Raji (cell line): Measurements from ENCODE around the gene HOXB4.

Experiments used
- POLR2A ChIP-seq: IDR thresholded peaks from 2 replicates; pipeline ENCODE4 v1.6.1; 2011; ENCODE audit warnings: low read depth, low read length, control low read depth; ENCODE audit not compliant: insufficient read depth

HOXB4 gene

DNA sequence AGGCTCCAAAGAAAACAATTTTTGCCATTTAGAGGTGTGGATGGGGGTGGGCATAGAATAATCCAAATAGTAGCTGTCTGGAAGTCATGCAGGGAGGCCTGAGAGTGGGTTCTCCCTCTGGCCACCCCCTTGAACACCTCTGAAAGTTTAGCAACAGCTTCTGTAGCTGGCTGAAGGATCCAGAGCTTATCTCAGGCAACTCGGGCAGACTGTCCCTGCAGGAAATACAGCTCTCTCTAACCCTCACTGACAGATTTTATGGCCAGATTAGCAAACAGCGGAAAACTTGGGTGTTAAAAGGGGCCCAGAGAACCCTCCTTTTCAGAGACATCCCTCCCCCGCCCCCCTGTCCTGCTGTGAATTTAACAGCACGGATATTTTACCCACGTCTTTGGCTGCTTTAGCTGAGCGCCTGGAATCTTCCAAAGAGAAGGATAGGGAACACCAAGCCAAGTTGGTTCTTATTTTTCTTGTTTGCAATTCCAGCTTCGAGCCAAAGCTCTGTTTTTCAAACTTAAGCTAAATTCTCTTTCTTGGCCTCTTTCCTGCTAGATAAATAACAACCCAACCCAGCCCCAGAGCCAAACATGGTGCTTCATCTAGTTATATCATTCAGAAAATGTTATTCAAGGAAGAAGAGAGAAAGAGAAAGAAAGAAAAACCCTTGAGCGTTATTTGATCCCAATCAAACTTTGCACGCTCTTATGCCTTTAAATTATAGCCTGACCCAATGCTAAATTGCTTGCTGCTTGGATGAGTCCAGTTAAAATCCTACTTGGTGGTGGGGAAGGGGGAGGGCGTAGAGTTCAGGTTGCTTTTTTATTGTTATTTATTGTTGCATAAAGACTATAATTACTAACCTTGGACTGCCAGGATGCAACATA is 31.0 kb downstream of the HOXB4 start:
- no peak for TF ChIP-seq POLR2A

DNA sequence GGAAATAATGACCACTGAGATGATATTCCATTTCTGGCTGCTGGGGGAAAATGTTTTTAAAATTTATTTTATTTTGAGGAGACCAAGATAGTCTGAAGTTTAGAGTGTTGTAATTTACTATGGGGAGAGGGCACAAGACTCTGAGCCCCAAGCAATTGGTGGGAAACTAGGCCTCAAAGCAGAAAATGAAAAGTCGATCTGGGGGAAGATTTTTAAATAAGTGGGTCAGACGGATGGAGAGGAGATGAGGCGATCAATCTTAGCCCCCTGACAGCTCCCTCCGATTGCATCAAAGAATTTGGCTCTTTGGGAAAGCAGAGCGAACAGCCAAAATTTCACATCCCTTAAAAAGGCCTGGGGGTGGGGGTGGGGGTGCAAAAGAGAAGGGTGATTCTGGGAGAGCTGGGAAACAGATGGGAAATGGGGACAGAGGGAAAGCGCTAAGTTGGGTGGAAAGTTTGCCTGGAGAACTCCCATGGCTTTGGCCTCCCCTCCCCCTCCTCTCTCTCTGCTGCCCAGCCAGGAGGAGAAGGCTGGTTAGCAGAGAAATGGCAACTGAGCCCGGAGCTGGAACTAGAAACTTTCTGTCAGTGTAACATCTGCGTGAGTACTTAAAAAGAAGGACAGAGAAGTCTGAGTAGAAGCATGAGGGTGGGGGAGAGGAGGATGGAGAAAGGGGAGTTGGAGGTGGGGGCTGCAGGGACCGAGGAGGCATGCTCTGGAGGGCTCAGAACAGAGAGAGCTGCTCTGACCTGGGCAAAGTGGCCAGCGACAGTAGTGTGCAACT is 31.8 kb downstream of the HOXB4 start:
- no peak for TF ChIP-seq POLR2A

DNA sequence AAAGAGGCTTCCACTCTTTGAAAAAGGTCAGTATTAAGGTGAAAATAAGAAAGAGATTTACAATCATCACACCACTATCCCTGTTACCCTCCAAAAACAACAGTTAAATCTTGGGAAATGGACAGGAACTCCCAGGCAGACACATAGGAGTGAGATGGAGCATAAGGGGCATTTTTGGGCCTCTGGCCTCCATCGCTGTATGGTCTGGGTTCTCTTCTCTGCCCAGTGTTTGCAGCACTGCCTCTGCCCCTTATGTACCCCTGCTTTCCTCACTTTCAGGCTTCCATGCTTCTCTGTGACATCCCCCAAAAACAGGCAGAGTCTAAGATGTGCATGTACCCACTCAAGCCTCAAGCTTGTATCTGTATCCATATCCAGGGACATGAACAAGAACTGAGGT is 32.6 kb downstream of the HOXB4 start:
- TF ChIP-seq POLR2A, result no peak

DNA sequence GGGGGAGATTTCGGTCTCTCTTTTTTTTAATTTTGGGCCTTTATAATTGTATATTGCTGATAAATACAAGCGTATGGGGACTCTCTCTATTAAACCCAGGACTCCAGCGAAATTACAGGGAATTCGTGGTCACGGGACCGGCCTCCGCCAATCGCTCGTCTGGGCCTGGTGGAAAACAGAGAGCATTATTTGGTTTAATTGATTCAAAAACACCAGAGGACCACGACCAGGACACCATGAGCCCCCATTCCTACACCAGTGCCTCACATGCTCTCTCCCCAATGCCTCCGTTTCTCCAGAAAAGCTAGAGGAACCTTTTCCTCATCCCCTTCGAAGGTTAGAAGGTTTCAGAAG is 33.2 kb downstream of the HOXB4 start, which contains the start of gene HOXB2:
HOXB2 (minus strand) TSS at position 88 of the 354 bp plus-strand sequence. CDS start 198 bp downstream, outside the sequence.
- no peak for TF ChIP-seq POLR2A

DNA sequence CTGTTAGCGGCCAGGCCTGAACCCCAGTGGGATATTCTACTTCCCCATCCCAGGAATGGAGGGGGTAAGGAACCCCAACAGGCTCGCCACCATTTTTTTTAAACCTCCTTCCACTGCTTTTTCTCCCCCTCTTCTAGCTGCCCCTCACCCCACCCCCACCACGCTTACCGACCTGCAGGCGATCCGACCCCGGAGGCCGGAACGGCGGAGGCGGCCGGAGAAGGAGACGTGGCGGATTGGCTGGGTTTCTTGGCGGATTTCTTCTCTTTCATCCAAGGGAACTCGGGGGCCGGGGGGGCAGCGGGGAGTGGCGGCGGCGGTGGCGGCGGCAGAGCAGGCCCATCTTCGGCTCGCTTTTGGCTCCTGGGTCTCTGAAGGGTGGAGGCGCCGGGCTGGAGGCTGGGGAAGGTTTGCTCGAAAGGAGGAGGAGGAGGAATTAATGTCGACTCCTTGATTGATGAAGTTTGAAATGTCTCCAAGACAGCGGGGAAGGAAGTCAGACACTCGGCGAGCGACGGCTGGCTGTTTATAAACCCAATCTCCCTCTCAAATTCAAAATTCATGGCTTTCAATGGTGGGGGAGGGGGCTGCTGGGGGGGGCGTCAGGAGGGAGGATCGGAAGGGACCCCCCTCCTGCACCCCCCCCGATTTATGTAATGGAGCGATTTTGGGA is 33.7 kb downstream of the HOXB4 start:
- TF ChIP-seq POLR2A, result no peak

DNA sequence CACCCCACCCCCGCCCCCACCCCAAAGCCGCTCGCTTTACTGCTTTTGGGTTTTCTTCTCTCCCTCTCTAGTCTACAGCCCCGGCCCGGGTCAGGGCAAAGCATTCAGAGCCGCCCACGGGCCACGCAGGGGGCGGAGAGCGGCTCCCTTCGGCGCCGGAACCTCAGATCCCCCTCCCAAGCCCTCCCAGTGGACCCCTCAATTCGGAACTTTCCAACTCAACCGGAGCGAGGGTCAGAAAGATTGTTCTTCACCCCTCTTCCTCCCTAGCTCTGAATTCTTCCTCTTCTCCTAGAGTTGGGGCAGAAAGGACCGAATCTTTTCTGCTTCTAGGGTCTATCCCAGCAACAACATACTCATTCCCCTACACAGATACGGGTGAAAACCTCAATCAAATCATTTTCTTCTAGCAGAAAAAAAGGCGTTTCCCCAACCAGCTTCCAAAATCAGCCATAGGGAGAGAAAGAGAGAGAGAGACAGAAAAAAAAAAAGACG is 34.2 kb downstream of the HOXB4 start:
- no peak for TF ChIP-seq POLR2A

DNA sequence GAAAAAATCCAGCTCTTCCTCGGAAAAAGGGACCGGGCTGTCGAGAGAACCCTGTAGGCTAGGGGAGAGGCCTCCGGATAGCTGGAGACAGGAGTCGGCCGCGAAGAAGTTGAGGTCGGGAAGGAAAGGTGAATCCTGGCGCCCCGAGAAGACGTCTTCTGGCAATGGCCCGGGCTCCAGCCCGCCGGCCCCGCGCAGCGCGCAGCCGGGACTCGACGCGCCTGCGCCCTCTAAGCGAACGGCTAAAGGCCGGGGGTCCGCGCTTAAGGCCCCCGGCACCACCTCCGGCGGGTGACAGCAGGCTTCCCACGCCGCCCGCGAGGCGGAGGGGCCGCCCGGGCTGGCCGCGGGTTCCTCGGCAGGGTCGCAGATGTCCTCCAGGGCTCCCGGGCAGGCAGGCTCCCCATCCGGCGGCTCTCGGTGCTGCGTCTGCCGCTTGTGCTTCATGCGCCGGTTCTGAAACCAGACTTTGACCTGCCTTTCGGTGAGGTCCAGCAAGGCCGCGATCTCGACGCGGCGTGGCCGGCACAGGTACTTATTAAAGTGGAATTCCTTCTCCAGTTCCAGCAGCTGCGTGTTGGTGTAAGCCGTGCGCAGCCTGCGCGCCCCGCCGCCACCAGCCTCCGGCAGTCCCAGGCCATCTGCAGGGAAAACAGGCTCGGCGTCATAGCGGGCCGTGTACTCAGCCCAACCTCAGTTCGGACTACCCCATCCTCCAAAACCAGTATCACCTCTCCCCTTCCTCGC is 34.9 kb downstream of the HOXB4 start:
- no peak for TF ChIP-seq POLR2A

DNA sequence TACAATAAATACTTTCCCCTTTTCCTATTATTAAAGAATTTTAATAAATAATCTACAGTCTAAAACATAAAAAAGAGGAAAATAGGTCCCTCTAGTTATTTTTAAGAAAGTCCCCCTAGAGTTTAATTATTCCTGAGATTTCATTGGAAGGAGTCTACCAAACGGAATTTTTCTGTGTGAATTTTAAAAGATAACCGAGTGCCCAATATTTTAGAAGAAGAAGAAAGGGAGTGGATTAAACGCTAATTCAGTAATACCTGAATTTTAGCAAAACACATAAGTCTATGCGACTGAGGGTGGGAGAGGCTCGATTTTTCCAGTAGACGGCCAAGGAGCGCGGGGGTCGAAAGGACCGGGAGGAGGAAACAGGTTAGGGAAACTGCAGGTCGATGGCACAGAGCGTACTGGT is 35.4 kb downstream of the HOXB4 start:
- TF ChIP-seq POLR2A, result no peak

DNA sequence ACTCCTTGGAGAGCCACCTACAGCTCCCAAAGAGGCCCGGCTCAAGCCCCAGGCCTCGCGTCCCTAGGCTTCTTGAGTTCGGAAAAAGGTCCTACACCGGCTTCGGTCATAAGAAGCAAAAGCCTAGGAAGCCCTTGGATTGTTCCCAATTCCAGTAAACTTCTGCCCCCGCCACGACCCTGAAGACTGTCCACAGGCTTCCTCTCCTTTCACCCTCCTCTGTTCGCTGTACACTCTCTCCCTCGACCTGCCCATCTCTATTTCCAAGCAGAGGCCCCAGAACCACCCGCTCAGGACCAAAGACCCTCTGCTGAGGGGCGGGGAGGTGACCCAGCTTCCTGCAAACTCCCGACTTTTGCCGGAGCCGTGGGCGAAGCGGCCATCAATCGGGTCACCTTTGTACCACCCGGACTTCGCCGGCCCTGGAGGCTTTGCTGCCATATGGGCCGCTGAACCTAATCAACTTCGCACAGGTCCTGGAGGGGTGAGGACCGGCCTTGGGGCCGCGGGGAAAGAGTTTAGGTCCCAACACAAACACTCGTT is 36.0 kb downstream of the HOXB4 start:
- no peak for TF ChIP-seq POLR2A

DNA sequence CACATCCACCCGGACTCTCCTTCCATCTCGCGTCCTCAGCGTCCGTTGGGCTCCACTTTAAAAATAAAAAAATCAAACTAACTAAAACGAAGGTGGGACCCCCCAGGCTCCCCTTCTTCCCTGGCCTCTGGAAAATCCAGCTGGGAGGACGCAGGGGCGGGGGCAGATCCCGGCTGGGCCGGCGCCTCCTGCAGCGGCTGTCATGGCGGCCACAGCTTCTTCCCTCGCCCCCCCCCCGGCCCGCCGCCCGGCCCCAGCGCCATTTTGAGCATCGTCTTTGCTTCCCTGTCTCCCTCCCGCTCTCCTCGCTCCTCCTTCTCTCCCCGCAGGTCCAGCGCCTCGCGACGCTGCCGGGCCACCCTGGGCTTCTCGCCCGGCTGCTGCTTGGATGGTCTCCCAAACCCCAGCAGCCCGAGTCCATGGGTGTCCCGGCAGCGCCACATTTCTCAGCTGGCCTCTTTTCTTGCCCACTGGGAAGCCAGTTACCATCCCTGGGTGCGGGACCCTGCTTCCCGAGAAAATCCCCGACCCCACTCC is 36.5 kb downstream of the HOXB4 start:
- no peak for TF ChIP-seq POLR2A

DNA sequence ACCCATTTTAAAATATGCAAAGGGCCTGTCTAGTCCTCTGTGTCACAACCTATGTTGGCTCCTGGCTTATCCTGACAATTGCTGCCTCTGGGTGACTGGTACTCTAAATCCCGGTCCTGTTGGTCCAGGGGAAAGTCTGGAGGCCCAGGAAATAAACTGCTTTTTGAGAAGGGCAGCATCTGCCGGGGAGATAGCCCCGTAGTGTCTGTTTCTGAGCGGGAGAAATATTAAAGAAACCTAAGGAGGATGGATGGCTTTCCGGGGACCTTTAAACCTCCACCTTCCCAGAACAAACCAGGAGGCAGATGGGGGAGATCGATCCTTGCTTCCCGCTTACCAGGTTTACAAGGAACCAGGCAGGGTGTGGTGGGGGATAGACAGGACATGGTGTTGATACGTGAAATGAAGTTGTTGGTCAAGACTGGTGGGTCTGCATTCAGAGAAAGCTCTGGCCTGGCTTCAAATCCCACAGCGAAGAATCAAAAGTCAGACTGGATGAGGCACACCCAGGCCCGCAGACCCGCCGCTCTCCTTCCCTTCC is 37.0 kb downstream of the HOXB4 start:
- TF ChIP-seq POLR2A, result no peak

DNA sequence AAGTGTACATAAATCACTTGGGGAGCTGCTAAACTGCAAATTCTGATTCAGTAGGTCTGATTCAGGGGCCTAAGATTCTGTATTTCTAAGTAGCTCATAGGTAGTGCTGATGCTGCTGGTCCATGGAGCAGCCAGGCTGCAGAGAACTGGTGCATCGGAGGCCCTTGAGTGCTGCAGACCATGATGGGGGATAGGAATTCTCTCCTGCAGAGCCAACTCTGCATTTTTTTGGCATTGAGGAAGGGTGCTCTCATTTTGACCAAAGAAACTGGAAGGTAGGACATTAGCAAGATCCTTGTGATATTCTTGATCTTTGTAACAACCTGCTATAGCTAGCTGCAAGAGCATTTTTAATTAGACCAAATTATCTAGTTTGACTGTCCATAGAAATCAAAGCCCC is 37.9 kb downstream of the HOXB4 start:
- TF ChIP-seq POLR2A, result no peak

DNA sequence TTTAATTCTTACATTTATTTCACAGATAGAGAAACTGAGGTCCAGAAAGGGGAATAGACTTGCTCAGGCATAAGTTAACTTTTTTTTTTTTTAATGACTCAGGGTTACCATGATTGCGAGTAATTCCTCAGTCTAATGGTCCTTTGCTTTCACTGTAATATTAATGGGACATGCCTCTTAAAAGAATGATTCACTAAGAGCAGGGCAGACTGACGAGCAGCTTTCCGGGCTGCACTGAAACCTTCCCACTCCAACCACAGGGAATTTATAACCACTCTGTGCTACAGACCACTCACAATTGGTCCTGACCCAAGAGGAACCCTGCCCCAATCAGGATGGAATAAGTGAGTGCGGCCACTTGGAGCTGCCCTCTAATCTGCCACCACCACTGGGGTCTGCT is 39.0 kb downstream of the HOXB4 start:
- TF ChIP-seq POLR2A, result no peak

DNA sequence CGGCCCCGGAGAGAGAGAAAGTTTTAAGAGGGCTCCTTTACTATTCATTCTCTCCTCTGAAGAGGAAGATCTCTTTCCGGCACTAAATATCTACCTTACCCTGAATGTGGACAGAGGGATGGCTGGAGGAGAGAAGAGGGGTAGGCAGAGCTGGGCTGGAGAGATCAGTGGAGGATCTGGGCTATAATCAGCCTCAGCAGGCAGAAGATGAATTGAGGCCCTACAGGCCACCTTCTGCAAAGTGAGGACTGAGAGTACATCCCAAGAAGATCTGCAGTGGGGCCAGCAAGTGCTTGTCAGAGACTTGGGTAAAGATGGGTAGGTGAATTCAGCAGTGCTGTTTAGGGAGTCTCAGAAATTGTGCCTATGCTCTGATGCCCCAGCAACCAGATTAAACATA is 40.8 kb downstream of the HOXB4 start:
- TF ChIP-seq POLR2A, result no peak
